8988T (cell line): ENCODE data around the gene ABCC4.

Source experiments
- DNase-seq: peaks from one replicate; pipeline ENCODE4 v3.0.0; 2011

Gene ABCC4

GRCh38 chr13:95151942-95152587, 149.2 kb downstream of the ABCC4 start:
- DNase-seq = no peak

DNA sequence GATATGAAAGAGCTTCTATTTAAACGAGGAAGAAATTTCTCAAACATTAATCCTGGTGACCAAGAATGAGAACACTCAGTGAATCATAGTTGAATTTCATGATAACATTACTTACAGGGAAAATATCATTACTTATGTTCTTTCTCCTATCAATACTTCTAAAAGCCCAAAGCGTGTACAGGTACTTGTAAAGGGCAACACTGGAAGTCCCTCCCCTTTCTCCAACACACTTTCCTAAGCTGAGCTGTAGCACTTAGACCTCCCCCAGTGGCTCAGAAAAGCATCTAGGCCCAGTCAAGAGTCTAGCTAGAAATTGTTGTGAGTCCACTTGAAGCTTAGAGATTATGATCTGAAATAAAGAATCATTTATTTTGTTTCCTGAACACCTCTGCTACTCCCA, 150.7 kb downstream of the ABCC4 start:
- no peak for DNase-seq

DNA sequence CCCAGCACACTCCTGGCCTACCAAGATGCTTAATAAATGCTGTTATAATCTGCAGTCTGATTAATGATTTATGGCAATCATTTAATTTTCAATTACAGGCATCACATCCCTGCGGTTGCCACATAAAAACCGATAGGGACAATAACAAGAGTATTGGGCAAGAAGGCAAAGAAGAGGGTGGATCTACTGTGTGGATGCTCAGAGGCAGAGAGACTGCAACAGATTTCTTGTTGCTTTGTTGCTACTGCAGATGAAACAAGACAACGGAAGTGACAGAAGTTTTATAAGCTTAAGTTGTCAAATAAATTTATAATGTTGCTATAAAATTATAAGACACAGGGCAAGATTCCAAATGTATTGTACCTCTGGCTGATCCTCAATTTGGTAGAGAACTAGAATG, 154.8 kb downstream of the ABCC4 start:
- no peak for DNase-seq

DNA sequence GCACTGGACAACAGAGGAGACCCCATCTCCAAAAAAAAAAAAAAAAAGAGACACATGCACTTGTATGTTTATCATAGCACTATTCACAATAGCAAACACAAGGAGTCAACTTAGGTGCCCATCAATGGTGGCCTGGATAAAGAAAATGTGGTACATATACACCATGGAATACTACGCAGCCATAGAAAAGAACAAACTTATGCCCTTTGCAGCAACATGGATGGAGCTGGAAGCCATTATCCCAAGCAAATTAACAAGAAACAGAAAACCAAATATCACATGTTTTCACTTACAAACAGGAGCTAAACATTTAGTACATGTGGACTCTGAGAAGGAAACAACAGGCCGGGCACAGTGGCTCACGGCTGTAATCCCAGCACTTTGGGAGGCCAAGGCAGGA, 155.7 kb downstream of the ABCC4 start:
- no peak for DNase-seq

GRCh38 chr13:95140502-95140901, 160.7 kb downstream of the ABCC4 start:
- no peak for DNase-seq

GRCh38 chr13:95138876-95139585, 162.2 kb downstream of the ABCC4 start:
- DNase-seq = no peak

GRCh38 chr13:95137096-95137495, 164.2 kb downstream of the ABCC4 start:
- no peak for DNase-seq

DNA sequence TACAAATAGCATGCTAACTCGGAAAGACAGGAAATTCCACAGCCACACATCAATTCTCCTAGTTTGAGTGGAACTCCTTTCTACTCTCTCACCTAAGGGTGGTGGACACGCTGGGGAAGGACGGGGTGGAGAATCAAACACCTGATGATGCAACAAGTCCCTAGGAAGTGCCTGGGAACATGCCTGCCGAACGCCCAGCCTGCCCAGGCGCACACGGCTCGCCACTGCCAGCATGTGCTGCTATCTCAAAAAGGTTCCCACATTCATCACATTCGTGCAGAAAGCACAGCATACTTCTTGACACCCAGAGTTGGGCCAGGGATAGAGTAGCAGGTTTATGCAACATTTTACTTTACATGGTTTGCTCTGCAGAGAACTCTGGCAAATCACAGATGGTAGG, 164.6 kb downstream of the ABCC4 start:
- DNase-seq = no peak

DNA sequence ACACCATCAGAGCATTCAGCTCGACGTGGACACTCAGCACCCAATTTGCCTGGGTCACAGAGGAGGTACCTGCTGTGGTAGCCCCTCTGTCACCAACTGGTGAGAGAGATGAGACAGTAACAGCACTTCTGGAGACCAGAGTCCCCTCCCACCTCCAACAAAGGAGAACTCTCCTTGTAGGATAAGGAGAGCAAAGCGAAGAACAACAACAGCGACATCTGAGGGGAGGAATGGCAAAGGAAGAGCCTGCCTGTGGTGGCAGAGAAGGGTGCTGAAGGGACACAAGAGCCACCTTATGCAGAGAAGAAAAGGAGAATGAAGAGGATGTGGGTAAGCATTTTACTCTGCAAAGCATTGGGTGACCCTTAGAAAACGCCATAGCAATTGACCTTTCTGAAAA, 167.8 kb downstream of the ABCC4 start:
- no peak for DNase-seq

DNA sequence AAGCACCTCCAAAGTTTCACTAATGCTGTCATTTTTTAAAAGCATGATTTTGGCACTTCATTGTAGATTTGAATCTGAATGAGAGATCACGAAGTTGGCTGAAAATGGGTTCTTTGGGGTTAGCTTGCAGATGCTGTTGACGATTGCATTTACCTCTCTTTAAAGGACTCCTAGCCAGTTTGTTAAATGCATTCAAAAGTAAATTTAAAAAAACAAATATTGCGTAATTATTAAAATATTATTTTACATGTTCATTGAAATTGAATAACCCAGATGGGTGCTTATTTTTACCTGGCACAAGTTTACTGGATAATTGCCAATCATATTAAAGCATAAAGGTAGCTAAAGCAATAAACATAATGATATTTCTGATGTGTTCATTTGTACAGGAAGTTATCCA, 172.2 kb downstream of the ABCC4 start:
- DNase-seq = no peak

GRCh38 chr13:95128045-95128643, 173.1 kb downstream of the ABCC4 start:
- no peak for DNase-seq

DNA sequence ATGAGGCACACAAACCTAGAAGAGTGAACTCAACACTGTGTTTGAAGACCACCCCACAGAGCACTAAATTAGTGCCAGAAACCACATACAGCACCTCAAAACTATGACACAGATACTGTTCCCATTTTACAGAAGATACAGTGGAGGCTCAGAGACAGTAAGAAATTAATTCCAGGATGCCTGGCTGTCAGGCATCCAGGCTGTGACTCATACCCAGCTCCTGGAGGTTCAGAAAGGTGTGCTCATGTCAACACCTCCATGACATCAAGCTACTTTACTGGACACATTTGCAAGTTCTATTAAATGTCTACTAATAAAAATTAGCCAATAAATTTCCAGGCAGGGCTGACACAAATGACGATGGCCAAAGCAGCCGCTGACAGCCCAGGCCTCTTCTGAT, 176.3 kb downstream of the ABCC4 start:
- no peak for DNase-seq

DNA sequence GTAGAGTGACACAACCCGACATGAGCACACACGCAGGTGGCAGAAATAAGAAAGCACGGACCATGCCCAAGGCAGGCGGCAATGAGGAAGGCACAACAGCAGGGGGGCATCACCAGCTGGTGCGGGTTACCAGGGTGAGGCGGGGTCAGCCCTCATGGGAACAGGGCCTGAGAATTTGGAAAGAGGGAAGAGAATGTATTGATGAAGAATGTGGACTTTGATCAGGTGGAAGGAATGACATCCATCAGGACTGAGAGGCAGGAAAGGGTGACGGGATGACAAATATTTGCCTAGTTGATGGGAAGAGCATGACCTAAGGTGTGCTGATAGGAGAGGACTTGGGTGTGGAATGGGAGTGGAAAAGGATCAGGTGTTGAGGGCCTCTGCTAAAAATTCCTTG, 177.5 kb downstream of the ABCC4 start:
- no peak for DNase-seq

DNA sequence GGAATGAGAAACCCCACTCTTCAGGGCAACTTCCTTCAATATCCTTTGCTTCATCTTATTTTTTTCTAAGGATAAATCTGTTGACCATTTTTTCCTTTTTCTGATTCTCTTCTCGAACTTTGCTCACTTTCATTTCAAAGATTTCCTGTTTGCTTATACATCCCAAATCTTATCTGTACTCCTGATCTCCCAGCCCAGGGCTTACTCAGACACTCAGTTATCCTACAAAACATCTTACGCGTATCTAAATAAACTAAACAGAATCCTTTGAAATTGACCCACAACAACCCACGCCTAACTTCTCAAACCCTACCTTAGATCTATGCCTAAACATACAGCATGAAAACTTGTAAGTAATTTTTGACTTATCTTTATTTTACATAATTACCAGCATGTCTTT, 179.2 kb downstream of the ABCC4 start:
- no peak for DNase-seq

- no peak for DNase-seq
Observed at GRCh38 chr13:95121516-95121915, 179.7 kb downstream of the ABCC4 start.

DNA sequence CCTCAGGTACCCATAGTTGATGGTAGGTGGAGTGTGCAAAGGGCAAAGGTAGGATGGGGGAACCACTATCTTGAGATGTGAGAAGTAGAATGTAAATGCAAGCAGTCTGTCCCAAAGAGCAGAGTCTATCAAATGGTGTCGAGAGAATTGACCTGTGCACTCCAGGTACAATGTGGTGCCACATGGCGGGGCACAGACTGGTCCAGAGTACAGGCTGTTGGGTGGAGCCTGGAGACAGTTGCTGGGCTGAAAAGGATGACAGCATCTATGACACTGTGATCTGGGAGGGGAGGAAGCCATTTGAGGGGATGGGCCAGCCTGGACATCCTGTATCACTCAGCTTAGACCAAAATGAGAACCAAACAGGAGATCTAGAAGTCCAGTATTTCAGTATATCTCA, 180.6 kb downstream of the ABCC4 start:
- no peak for DNase-seq

DNA sequence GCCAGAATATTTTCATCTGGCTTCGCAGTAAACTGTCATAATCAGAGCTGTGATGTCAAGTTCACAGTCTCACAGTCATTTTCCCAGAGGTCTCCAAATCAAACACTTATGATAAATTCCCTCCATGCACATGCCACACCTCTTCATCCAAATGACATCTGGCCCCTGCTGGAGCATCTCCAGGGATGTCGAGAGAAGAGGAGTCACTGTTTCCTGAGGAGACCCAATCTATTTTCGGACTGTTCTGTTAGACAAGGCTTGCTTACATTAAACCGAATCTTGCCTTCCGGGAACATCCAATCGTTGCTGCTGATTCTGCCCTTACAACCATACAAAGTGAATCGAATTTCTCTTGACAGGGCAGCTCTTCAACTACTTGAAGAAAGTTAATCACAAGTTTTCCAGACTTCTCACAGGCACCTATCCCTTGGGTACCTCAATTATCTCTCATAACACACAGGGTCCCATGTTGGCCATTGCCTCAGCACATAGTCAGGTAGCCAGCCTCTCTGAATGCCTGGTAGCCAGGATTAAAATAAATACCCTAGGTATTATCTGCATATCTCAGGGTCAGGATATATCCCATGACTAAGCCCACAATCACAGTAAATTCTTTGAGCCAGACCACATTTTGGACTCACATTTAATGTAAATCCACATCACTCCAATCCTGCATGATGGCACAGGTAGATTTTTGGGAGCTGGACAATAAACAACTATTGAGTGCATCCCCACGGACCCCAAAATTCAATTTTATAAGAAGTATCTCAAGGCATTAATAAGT, 182.5 kb downstream of the ABCC4 start:
- no peak for DNase-seq

GRCh38 chr13:95117092-95117491, 184.2 kb downstream of the ABCC4 start:
- DNase-seq = no peak

- DNase-seq = no peak
Observed at GRCh38 chr13:95115525-95115924, 185.7 kb downstream of the ABCC4 start.

DNA sequence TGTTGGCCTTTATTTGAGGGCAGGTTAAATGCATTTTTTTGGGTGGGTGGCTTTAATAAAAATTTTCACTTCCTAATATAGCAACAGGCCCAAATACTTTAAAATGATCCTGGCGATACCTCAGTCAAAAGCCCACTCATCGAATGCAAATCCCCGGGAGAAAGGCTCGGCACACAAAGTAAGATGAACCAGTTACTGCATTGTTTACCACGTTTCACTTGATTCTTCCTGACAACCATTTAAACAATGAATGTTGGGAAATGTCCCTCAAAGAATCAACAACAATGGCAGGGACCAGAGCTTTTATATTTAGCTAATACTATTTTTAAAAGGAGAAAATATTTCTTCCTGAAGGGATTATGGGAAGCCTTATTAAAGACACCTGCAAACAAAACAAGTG, 187.7 kb downstream of the ABCC4 start:
- DNase-seq = no peak

DNA sequence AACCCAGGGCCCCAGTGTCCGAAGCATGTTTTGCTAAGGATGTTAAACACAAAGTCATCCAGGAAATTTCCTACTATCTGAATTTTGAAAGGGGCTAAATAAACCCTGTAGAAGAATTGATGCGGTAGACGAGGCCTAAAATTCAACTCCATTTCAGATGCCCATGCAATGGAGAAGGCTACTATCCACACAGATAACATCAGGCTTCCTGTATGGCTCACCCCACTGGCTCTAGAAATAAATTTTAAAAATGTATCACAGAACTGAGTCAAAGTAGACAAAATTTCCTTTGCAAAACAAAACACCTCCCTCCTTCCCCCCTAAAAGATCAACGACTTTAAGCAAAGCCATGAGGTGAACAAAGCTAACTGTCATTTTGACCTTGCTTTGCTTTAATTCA, 188.4 kb downstream of the ABCC4 start:
- no peak for DNase-seq

DNA sequence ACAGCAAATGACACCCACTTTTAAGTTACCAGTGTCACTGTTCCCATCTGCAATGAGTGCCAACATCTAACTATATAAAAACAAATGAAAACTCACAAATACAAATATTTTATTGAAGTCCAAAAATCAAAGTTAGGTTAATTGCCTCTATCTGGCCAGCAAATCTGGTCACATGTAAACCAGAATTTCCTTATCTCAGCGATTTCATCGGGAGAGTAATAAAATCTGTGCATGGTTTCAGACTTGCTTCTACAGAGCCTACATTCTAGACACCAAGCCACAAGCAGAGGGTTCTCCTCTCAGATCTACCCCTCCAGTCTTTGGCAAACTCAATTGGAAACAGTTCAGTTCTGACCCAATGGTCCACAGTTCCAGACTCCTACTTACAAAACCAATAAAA, 189.6 kb downstream of the ABCC4 start:
- DNase-seq = no peak

- no peak for DNase-seq
Observed at GRCh38 chr13:95106562-95106961, 194.7 kb downstream of the ABCC4 start.
